PFSK-1 (cell line): ENCODE results near the gene FRMPD4.

Source experiments
- FOXP2 ChIP-seq: optimal IDR thresholded peaks from 2 replicates; pipeline ENCODE3; 2011; ENCODE audit warnings: borderline replicate concordance, control low read depth, inconsistent platforms; ENCODE audit not compliant: insufficient read depth; ENCODE audit errors: extremely low read length, extremely low read depth
- POLR2AphosphoS5 ChIP-seq: IDR thresholded peaks from 2 replicates; pipeline ENCODE4 v1.6.1; 2012; ENCODE audit warnings: low read depth, mild to moderate bottlenecking, control low read depth, low read length, moderate library complexity
- REST ChIP-seq, 2 experiments: IDR thresholded peaks; 2 replicates each; pipeline versions ENCODE4 v1.6.1 to v1.8.0; 2011 to 2012; ENCODE audit warnings: low read depth in 2 of 2, low read length in 2 of 2, control low read depth in 1 of 2, inconsistent platforms in 1 of 2, mild to moderate bottlenecking in 1 of 2, moderate library complexity in 1 of 2; ENCODE audit not compliant: insufficient read depth in 1 of 2
- SIN3A ChIP-seq: IDR thresholded peaks from 2 replicates; pipeline ENCODE4 v1.6.1; 2012; ENCODE audit warnings: mild to moderate bottlenecking, low read length, moderate library complexity, borderline replicate concordance; ENCODE audit not compliant: insufficient read depth
- TAF1 ChIP-seq: IDR thresholded peaks from 2 replicates; pipeline ENCODE4 v1.6.1; 2012; ENCODE audit warnings: low read length, control low read depth, borderline replicate concordance; ENCODE audit not compliant: insufficient read depth

The FRMPD4 gene

DNA sequence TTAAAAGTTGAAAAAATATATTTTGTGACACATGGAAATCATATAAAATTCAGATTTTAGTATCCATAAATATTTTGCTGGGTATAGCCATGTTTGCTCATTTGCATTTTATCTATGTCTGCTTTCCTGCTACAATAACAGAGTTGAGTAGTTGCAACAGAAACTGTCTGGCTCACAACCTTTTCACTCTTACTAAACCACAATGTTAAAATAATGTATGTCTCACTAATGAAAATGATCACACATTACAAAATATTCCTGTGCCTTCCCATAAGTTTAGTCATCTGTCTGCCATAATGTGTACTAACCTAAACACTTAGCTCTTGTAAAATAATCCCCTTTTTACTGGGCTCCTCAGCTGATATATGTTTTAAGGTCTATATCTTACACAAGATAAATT is 479.0 kb downstream of the FRMPD4 start:
- TF ChIP-seq REST (IDR thresholded peaks at IDR 0.05; ENCODE audit: insufficient read depth in 1 of 2, low read depth in 2 of 2, low read length in 2 of 2) = no peak
- TF ChIP-seq POLR2AphosphoS5 = no peak
- TF ChIP-seq FOXP2 = no peak
- no peak for TF ChIP-seq TAF1
- TF ChIP-seq SIN3A = no peak

DNA sequence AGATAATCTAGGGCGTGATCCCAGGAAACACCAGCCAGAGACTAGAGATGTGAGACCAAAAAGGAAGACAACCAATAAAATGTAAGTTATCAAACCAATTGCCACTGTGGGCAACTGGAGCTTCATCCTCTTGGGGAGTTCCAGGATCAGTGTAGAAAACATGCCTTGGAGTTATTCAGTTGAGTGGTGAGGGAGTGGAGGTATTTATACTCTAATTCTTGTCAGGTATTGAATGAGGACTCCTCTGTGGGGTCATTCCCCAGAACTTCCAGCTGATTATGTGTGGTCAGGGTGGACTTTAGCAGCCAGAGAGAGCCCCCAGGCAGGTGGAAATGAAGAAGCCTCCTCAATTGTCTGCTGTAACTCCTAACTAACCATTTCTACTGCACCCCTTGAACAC is 509.0 kb downstream of the FRMPD4 start:
- TF ChIP-seq TAF1 = no peak
- no peak for TF ChIP-seq REST (IDR thresholded peaks at IDR 0.05; ENCODE audit: insufficient read depth in 1 of 2, low read depth in 2 of 2, low read length in 2 of 2)
- TF ChIP-seq SIN3A = no peak
- TF ChIP-seq POLR2AphosphoS5 = no peak
- TF ChIP-seq FOXP2 = no peak

- TF ChIP-seq FOXP2 (no peak), TAF1 (no peak), SIN3A (no peak), REST (IDR thresholded peaks at IDR 0.05; ENCODE audit: insufficient read depth in 1 of 2, low read depth in 2 of 2, low read length in 2 of 2) (no peak), POLR2AphosphoS5 (no peak)
These were observed 510.7 kb downstream of the FRMPD4 start for GRCh38 chrX:12648995-12649394.

DNA sequence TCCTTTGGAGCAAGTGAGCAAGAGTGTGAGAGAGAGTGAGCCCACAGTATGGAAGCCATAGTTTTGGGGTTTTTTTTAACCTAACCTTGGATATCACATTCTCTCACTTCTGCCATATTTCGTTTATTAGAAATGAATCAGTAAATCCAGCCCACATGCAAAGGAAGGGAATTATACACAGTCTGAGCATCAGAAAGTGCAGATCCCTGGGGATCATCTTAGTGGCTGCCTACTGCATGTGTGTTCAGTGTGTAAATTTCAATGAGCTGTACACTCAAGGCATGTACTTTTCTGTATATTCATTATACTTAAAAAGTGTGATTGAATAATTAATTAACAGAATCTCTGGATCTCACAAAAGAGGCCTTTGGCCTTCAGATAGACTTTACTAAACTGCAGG is 519.2 kb downstream of the FRMPD4 start:
- TF ChIP-seq TAF1 (no peak), POLR2AphosphoS5 (no peak), FOXP2 (no peak), REST (IDR thresholded peaks at IDR 0.05; ENCODE audit: insufficient read depth in 1 of 2, low read depth in 2 of 2, low read length in 2 of 2) (no peak), SIN3A (no peak)

- TF ChIP-seq REST (IDR thresholded peaks at IDR 0.05; ENCODE audit: insufficient read depth in 1 of 2, low read depth in 2 of 2, low read length in 2 of 2) = no peak
- no peak for TF ChIP-seq SIN3A
- no peak for TF ChIP-seq POLR2AphosphoS5
- no peak for TF ChIP-seq TAF1
- no peak for TF ChIP-seq FOXP2
These were observed 519.6 kb downstream of the FRMPD4 start for GRCh38 chrX:12657881-12658280.
